HG02981 (cell line): ENCODE data around the gene SCAPER.
"Not testable (repeated sequence)": the region's sequence is repeated elsewhere in the genome, so short reads cannot be mapped to it uniquely, and the experiment has no call there.

ENCODE experiments used
- ATAC-seq: cut with Tn5 transposase; IDR thresholded peaks from one replicate; pipeline ENCODE4 v1.9.1; 2021; ENCODE audit warnings: mild to moderate bottlenecking, moderate library complexity; ENCODE audit not compliant: unreplicated experiment

Gene SCAPER

GRCh38 chr15:76864586-76864985 lies 40.6 kb downstream of the SCAPER start:
- no peak for ATAC-seq

DNA sequence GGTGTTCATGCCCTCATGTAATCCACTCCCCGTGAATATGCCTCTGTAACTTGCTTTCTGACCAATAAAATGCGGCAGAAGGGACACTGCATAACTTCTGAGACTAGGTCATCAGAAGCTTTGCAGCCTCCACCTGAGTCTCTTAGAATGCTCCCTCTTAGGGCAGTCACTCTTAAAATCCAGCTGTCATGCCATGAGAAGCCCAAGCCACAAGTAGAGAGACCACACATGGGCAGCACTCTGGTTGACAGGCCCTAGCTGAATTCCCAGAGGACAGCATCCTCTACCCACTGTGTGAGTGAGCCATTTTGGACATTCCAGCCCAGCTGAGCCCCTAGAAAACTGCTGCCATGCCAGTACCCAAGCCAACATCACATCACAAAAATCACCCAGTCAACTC lies 41.4 kb downstream of the SCAPER start:
- ATAC-seq: no peak

DNA sequence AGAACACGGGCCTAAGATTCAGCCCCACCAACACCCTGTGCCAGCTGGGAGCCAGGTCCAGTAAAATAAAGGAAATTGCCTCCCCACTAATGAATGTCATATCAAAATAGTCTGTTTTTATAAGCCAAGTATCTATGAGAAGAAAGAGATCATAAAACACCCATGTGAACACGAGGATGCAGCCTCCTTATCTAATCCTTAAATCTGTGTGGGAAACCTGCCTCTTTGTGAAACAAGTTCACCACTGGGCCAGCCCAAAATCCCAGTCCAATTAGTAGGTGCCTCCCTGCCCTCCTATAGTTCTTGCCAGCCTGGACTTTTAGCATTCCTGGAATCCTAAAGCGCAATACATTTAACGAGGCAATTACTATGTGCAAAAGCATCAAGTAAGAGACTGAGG lies 42.0 kb downstream of the SCAPER start:
- ATAC-seq: no peak

GRCh38 chr15:76861815-76862397 lies 43.2 kb downstream of the SCAPER start:
- no peak for ATAC-seq

DNA sequence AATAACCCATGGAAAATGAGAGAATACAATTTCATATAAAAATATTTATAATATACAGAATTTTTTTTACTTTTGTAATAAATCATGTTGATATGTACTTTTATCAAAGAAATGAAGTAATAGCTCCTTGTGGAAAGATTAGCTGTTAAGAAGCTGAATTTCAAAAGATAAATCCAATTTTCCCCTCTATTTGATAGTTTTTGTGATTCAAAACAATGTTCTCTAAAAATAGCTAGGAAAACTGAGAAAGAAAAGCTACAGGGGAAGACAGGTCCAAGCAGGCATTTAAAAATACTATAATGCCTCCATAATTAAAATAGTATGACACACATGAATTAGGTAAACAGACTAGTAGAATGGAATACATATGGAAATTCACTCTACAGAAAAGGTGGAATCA lies 44.9 kb downstream of the SCAPER start:
- ATAC-seq: no peak

DNA sequence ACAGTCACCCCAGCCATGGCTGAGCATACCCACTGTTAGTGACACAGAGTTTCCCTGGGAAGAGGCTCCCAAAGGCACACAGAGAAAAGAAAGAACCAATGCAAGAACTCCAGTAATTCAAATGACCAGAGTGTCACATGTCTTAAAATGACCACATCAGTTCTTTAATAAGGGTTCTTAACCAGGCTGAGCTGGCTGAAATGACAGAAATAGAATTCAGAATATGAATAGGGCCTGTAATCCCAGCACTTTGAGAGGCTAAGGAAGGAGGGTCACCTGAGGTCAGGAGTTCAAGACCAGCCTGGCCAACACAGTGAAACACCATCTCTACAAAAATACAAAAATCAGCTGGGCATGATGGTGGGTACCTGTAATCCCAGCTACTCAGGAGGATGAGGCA lies 54.8 kb downstream of the SCAPER start:
- not testable (repeated sequence) for ATAC-seq

DNA sequence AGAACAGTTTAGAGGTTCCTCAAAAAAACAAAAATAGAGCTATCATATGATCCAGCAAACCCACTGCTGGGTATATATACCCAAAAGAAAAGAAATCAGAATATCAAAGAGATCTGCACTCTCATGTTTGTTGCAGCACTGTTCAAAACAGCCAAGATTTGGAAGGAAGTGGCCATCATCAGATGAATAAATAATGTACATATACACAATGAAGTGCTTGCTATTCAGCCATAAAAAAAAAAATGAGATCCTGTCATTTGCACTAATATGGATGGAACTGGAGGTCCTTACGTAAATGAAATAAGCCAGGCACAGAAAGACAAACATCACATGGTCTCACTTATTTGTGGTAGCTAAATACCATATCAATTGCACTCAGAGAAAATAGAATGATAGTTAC lies 58.4 kb downstream of the SCAPER start:
- ATAC-seq: no peak

- no peak for ATAC-seq
Observed at GRCh38 chr15:76844096-76844495, 61.0 kb downstream of the SCAPER start.

- ATAC-seq: no peak
Observed at GRCh38 chr15:76843269-76843668, 61.9 kb downstream of the SCAPER start.

GRCh38 chr15:76840830-76841460 lies 64.2 kb downstream of the SCAPER start:
- no peak for ATAC-seq

DNA sequence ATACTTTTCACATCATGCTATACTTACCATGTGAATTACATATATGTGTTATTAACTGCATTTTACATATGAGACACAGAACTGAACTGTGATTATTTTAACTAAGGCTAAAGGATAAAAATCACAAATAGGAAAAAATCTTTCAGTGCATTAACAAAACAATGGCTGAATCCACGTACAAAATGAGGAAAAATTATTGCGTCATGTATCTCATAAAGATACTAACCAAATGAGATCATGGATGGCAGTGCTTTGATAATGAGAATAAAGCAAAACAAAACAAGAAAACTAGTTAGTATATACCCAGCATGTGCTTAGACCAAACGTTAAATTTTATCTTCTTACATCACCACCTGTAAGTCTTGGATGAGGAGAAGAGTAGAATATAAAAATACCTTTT lies 66.0 kb downstream of the SCAPER start:
- ATAC-seq: no peak

DNA sequence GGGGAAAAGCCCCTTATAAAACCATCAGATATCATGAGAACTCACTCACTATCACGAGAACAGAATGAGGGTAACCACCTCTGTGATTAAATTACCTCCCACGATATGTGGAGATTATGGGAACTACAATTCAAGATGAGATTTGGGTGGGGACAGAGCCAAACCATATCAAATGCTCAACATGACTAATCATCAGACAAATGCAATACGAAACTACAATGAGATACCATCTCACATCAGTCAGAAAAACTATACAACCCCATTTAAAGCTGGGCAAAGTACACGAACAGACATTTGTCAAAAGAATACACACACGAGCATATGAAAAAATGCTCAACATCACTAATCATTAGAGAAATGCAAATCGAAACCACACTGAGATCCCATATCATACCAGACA lies 67.7 kb downstream of the SCAPER start:
- no peak for ATAC-seq

GRCh38 chr15:76829939-76830338 lies 75.2 kb downstream of the SCAPER start:
- no peak for ATAC-seq

- no peak for ATAC-seq
Observed at GRCh38 chr15:76823890-76824289, 81.2 kb downstream of the SCAPER start.

DNA sequence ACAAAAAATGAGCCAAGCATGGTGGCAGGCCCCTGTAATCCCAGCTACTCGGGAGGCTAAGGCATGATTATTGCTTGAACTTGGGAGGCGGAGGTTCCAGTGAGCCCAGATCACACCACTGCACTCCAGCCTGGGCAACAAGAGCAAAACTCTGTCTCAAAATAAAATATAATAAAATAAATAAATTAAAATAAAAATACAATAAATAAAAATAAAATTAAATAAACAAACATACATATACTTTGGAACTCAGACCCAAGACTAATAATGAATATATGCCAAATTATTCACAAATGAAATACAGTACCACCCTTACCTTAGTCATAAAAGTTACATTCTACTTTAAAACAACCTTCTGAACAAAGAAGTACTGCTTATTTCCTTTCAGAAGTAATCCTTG lies 81.8 kb downstream of the SCAPER start:
- no peak for ATAC-seq

DNA sequence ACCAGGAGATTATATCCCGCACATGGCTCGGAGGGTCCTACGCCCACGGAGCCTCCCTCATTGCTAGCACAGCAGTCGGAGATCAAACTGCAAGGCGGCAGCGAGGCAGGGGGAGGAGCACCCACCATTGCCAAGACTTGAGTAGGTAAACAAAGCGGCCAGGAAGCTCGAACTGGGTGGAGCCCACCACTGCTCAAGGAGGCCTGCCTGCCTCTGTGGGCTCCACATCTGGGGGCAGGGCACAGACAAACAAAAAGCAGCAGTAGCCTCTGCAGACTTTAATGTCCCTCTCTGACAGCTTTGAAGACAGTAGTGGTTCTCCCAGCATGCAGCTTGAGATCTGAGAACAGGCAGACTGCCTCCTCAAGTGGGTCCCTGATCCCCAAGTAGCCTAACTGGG lies 86.2 kb downstream of the SCAPER start:
- ATAC-seq: not testable (repeated sequence)

GRCh38 chr15:76815421-76815820 lies 89.7 kb downstream of the SCAPER start:
- no peak for ATAC-seq

DNA sequence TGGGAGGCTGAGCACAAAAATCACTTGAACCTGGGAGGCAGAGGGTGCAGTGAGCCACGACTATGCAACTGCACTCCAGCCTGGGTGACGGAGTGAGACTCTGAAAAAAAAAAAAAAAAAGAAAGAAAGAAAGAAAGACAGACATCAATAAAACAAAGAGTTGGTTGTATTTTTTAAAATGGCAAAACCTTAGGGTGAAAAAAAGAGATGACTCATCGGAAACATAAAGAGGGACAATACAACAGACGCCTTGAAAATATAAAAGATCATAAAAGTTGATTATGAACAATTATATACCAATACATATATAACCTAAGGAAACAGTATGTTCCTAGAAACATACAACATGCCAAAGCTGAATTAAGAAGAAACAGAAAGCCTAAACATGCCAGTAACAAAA lies 92.8 kb downstream of the SCAPER start:
- ATAC-seq: no peak

DNA sequence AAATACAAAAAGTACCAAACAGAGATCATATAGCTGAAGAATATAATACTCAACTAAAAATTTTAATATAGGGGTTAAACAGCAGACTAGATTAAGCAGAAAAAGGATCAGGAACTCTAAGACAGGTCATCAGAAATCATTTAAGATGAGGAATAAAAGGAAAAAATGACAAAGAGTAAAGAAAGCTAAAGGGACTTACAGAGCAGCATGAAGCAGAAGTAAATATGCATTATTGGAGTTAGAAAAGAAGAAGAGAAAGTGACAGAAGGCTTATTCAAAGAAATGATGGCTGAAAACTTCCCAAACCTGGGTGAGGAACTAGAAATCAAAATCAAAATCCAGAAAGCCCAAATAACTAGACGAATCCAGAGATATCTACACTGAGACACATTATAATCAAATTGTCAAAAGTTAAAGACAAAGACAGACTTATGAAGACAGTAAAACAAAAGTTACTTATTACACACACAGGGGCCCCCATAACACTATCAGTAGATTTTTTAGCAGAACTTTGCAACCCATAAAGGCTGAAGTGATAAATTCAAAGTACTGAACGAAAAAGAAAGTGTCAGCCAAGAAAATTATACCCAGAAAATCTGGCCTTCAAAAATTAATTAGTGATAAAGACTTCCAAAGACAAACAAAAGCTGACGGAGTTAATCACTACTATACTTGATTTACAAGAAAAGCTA lies 95.6 kb downstream of the SCAPER start:
- no peak for ATAC-seq

DNA sequence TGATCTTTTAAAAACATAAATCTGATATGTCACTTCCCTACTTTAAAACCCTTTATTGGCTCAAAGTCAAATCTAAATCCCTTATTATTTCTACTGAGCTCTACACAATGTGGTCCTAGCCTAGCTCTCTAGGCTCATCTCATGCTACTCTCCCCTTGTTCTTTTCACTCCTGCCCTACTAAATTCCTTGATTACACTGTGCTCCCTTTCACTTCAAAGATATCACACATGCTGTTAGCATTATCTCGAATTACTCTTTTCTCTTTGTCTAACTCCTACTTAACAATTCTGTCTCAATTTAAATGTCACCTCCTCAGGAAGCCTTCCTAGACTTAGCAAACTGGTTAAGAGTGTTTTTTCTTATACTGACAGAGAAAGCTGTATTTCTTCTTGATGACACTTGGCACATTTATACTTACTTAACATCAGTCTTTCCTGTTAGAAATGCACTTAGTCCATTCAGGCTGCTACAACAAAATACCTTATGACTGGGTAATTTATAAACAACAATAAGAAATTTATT lies 102.0 kb downstream of the SCAPER start:
- ATAC-seq: no peak

DNA sequence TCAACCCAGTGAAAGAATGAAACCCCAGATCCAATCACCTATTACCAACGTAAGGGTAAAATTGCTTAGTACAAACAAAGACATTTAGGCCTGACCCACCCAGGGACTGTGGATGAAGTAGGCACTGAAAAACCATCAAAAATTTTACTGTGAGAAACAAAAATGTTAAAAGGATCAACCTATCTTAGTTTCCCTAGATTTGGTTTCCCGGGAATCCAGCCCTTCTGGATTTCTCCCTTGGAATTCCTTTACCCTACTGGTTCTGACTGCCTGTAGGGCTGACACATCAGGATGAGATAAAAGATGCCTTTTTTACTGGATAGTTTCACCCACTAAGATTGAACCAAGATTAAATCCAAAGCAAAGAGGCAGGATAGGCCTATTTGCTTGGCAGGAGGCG lies 102.7 kb downstream of the SCAPER start:
- ATAC-seq: no peak

DNA sequence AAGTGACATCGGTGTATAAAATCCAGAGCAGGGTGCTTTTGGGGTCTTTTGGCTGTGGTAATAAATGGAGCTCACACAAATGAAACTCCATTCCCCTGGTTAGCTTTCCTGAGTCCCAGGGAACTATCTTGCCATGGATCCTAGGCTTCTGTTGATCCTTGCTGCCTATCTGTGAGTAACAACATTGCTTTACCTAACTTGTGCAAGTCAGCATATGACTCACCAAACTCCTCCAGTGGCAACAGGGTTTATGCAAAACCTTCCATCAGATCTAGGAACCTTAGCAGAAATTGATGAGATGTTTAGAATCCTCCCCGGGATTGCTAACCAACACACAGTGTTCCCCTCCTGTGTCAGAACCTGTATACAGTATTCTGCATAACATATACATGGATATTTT lies 105.4 kb downstream of the SCAPER start:
- no peak for ATAC-seq
